GM19043 (cell line): Measurements from ENCODE around the gene PTPRN2.

Source experiments
- ATAC-seq: cut with Tn5 transposase; IDR thresholded peaks from one replicate; pipeline ENCODE4 v1.9.1; 2021; ENCODE audit warnings: low read depth; ENCODE audit not compliant: unreplicated experiment

The PTPRN2 gene

DNA sequence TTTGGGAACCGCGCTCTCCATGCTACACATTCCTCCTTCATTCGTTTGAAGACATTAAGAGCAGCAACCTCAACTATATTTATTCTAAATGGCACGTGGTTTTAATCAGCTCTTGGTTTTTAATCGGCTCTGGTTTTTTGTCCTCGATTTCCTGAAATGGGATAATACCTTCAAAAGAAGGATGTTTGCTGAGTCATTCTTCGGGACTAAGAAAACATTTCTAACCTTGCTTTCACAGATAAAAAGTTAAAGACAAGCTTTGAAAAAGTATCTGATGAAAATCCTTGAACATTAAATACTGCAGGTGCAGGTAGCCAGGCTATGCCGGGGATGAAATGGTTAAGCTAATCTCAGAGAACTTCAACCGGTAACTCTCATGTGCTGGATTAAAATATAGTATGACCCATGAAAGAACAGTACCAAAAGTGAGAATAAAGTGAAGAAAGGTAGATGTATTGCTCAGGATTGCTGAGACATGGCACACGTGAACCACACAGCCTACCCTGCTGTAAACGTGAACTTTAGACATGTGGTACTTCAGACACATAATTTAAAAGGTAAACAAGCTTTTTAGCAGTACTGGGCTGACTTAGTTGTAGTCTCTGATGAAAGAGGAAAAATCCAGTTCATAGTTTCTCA is 89.1 kb downstream of the PTPRN2 start:
- ATAC-seq: no peak

- no peak for ATAC-seq
Observed at GRCh38 chr7:158497627-158498026, 90.0 kb downstream of the PTPRN2 start.

DNA sequence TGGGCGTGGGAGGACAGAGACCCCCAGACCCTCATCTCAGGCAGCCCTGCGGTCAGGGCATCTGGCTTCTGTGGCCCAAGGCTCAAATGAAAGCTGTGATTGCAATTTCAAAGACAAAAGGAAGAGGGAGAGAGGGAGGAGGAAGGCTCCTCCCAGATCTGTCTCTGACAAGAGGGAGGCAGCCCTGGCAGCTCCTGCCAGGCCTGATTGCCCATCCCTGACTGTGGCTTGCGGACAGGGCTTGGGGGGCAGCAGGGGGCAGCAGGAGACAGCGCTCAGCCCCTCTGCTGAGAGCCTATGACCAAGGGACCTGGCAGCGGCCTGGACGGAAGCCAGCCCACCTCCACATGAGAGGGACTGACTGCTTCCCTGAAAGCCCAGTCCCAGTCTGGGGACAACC is 91.8 kb downstream of the PTPRN2 start:
- ATAC-seq: no peak

DNA sequence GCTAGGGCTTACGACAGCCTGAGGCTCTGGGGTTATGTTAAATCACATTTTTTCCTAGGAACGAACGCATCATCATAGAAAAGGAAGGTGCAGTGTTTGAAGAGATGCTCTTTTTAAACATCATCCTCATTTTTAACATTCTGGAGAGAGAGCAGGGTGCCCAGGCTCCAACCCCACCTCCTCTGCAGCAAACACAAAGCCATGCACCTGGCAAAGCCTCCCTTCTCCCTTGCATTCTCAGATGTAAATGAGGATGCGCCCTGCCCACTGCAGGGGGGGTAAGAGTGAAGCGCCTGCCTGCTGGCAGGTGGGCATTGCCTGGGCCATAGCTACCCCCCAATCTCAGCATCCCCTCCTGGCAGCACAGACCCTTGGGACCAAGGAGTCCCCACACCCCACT is 92.4 kb downstream of the PTPRN2 start:
- ATAC-seq: no peak

DNA sequence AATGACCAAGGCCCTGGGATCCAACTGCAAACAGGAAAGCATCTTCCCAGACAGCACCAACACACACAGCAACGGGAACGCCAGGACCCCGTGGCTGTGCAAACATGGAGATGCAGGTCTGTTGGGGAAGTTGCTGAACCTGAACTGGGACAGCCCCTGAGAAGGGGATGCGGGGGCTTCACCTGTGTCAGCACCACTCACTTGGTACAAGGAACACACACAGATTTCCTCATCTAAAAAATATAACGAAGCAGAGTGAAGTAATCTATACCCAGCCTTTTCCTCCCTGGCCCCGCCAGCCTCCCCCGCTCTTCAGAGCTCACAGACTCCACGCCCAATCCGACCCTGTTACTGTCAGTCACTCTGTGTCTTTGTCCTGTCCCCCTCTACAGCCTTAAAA is 93.0 kb downstream of the PTPRN2 start:
- ATAC-seq: no peak

GRCh38 chr7:158494162-158494586 is 93.4 kb downstream of the PTPRN2 start:
- no peak for ATAC-seq

GRCh38 chr7:158492367-158492764 is 95.3 kb downstream of the PTPRN2 start:
- ATAC-seq: no peak

GRCh38 chr7:158491094-158491493 is 96.5 kb downstream of the PTPRN2 start:
- no peak for ATAC-seq

- ATAC-seq: no peak
Observed at GRCh38 chr7:158490171-158490782, 97.3 kb downstream of the PTPRN2 start.

DNA sequence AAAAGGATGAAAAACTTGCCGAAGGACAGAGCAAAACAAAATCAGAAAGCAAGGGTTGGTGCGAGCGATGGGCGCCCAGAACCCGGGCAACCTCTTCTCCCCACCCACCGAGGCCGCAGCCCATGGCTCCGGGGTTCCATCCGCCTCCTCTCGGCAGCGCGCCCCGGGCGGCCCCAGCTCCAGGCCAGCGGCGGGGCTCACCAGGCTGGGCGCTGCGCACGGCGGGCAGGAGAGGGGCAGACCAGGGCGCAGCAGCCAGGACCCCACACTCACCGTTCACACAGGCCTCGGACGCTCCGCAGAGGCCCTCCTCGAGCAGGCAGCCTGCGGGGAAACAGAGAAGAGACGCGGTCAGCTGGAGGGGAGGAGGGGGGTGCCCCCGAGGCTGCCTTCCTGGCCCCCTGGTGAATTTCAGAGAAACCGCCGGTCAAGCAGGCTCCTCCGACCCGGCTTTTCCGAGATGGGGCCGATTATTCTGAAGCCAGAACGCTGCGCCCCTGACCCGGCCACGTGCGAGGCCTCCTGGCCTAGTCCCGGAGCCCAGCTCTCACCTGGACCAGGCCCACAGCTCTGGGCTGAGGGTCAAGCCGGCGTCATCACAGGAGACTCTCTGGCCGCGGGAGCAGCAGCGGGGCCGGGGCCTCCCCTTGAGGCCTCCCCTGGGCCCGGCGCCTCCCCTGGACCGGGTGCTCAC is 98.0 kb downstream of the PTPRN2 start:
- no peak for ATAC-seq

DNA sequence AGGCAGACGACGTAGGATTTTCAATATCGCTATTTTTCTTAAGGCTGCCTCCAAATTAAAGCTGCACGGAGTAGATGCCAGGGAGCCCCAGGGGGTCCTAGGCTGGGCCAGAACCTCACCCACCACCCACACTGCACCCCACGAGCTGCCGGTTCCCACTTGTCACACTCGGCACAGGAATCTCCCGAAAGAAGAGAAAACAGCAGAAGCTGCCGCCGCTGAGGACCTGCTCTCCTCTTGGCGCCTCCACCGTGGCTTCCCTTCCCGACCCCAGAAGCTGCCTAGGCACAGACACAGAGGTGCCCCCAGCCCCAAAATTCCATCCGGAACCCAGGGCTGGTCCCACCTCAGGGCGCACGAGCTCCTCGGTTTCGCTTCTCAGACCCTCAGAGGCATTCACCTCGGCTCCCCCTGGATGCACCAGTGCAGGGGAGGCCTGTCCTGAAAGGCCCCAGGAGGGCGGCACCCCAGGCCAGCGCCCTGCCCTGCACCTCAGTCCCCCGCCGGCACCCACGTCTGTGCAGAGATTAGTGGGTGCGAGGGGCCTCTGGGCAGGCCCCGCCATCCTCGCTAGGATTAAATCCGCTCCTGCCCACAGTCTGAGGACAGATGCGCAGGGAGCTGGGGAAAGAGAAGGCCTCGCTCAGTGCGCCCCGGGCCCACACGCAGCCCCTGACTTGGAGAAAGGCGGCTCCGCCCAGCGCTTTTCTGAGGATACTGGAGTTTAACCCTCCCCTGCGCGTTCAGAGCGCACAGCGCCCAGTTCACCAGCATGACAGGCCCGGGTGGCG is 99.2 kb downstream of the PTPRN2 start:
- ATAC-seq: no peak

DNA sequence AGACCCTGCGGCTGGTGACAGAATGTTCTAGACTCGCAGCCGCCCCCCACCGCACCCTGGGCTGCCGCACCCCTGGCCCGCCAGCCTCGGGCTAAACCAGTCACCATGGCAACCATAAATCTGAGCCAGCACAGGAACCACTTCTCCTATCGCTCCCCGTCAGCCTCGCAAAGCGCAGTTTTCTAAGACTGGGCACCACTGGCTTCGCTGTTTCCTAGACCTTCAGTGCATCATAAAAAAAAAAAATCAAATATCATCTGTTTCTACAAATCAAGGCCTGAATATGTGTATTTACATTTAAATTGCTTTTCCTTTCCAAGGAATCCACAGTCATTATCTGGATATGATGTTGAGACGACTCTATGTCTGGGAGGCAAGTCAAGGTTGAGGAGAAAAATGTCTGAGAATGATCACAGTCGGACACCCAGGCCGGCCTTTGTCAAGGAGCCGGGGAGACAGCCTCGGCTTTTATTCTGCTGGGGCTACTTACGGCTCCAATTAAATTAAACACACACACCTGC is 99.9 kb downstream of the PTPRN2 start:
- no peak for ATAC-seq

GRCh38 chr7:158486919-158487318 is 100.7 kb downstream of the PTPRN2 start:
- no peak for ATAC-seq

GRCh38 chr7:158484801-158485531 is 102.7 kb downstream of the PTPRN2 start:
- ATAC-seq: no peak

DNA sequence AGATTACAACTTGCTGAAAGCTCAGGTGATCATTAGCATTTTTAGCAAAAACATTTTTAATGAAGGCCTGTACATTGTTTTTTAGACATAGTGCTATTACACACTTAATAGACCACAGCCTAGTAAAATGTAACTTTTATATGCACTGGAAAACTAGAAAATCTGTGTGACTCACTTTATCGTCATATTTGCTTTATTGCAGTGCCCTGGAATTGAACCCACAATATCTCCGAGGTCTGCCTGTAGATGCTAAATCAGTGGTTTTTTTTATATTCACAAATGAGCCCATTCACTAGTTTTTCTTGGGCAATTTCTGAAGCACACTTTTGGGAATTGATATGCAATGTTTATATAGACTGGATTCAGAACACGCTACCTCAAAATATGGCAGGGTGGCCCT is 105.1 kb downstream of the PTPRN2 start:
- no peak for ATAC-seq

DNA sequence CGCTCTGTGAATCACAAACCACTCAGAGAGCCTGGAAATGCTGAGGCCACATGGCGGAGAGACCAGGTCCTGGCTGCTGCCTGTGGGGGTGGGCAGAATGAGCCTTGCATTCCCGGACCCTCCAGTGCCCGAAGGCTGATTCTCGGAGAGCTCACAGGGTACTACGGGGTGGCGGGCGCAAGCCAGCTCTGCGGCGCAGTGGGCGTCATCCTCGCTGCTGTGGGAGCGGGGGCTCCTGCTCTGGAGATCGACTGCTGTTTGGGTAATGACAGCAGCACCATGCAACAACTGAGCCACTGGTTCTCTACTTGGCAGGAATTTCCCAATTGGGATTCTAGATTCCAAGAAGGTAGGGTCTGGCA is 108.0 kb downstream of the PTPRN2 start:
- no peak for ATAC-seq

- no peak for ATAC-seq
Observed at GRCh38 chr7:158479021-158479663, 108.5 kb downstream of the PTPRN2 start.

DNA sequence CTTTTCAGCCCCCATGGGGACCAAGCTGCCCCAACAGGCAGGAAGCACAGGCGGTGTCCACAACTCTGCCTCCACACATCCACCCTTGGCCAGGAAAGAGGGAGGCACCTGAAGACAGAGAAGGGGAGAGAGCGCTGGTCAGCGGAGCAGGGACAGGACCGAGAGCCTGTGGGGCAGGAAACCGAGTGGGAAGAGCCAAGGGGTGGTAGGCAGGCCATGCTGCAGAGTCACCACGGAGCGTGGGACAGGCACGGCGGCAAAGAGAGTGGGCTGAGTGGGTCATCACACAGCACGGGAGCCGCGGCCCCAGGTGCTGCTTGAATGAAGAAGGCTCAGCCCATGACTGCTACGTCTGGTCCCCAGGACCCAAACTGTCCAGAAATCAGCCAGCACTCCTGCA is 109.8 kb downstream of the PTPRN2 start:
- ATAC-seq: no peak

- no peak for ATAC-seq
Observed at GRCh38 chr7:158476331-158476932, 111.2 kb downstream of the PTPRN2 start.

GRCh38 chr7:158475679-158476052 is 112.0 kb downstream of the PTPRN2 start:
- ATAC-seq: no peak
